H1 (cell line): Measurements from ENCODE around the gene HTR4. TPM values are rescaled to one million over a fixed set of nuclear protein-coding genes. Genes with fewer than 3 reads are reported as not detected.

Experiments
- CTCF ChIA-PET: fragments of 300-600 bp; sonication (Branson Sonifier 250); formaldehyde crosslinking; loops from one replicate; lab custom pipeline; 2021; ENCODE audit not compliant: partially characterized antibody; lab: Charles Lee
- POLR2A ChIA-PET: fragments of 300-600 bp; sonication (Branson Sonifier 250); formaldehyde crosslinking; loops from one replicate; lab custom pipeline; 2021; ENCODE audit warnings: inconsistent platforms; ENCODE audit not compliant: partially characterized antibody; lab: Charles Lee
- DNase-seq, 2 experiments: peaks; one replicate each; pipeline versions ENCODE4 v3.0.0 to v3.0.0-alpha.2; 2010 to 2022; ENCODE audit warnings: low spot score in 2 of 2, low read depth in 1 of 2, mixed read lengths in 1 of 2
- FAIRE-seq: peaks from 2 replicates; lab custom pipeline; 2011; peaks lifted over from hg19 to GRCh38; lab: Jason Lieb, UNC
- H2AFZ ChIP-seq: 2 replicates; pipeline ENCODE4 v1.8.1; 2012; ENCODE audit warnings: low read length, inconsistent platforms
- H2AK5ac ChIP-seq: 2 replicates; pipeline ENCODE4 v1.6.1; 2013; ENCODE audit warnings: low read depth, low read length
- H2BK120ac ChIP-seq: replicated peaks from 2 replicates; pipeline ENCODE3; 2013; ENCODE audit warnings: low read depth, low read length, inconsistent platforms
- H2BK12ac ChIP-seq: 2 replicates; pipeline ENCODE4 v1.6.1; 2013; ENCODE audit warnings: low read depth, low read length
- H2BK15ac ChIP-seq: 2 replicates; pipeline ENCODE4 v1.6.1; 2013; ENCODE audit warnings: low read length
- H2BK20ac ChIP-seq: 2 replicates; pipeline ENCODE4 v1.6.1; 2013; ENCODE audit warnings: low read length
- H2BK5ac ChIP-seq: 2 replicates; pipeline ENCODE4 v1.6.1; 2013; ENCODE audit warnings: low read depth, low read length
- H3K14ac ChIP-seq: 2 replicates; pipeline ENCODE4 v1.6.1; 2013; ENCODE audit warnings: inconsistent platforms; ENCODE audit not compliant: insufficient read length
- H3K18ac ChIP-seq: 2 replicates; pipeline ENCODE4 v1.6.1; 2013; ENCODE audit warnings: low read length; ENCODE audit errors: extremely low read depth
- H3K23ac ChIP-seq: 2 replicates; pipeline ENCODE4 v1.6.1; 2013; ENCODE audit warnings: inconsistent platforms; ENCODE audit not compliant: insufficient read length
- H3K23me2 ChIP-seq: 2 replicates; pipeline ENCODE4 v1.6.1; 2013; ENCODE audit warnings: low read depth, low read length
- H3K27ac ChIP-seq: 2 replicates; pipeline ENCODE4 v1.6.1; 2011; ENCODE audit warnings: low read depth, low read length, inconsistent platforms
- H3K27me3 ChIP-seq, 4 experiments: replicated peaks in 1 of 4; 1 replicate in 1 of 4; 2 replicates in 3 of 4; pipeline versions ENCODE4 v1.6.1 to v1.8.1; 2011 to 2013; ENCODE audit warnings: low read length in 3 of 4, mild to moderate bottlenecking in 3 of 4, inconsistent platforms in 2 of 4, mixed read lengths in 2 of 4, moderate library complexity in 1 of 4; ENCODE audit not compliant: control insufficient read depth in 3 of 4, insufficient read depth in 3 of 4; ENCODE audit errors: extremely low read depth in 1 of 4
- H3K36me3 ChIP-seq, 4 experiments: 2 replicates each; pipeline versions ENCODE4 v1.6.1 to v1.8.1; 2011 to 2013; ENCODE audit warnings: mild to moderate bottlenecking in 4 of 4, low read length in 3 of 4, moderate library complexity in 2 of 4, control low read depth in 1 of 4, inconsistent platforms in 1 of 4; ENCODE audit not compliant: insufficient read depth in 4 of 4, control insufficient read depth in 2 of 4
- H3K4ac ChIP-seq: replicated peaks from 2 replicates; pipeline ENCODE3; 2013; ENCODE audit warnings: low read length, low read depth, mixed read lengths, inconsistent platforms; ENCODE audit not compliant: insufficient read length
- H3K4me1 ChIP-seq, 4 experiments: replicated peaks in 1 of 4; 1 replicate in 1 of 4; 2 replicates in 3 of 4; pipeline versions ENCODE4 v1.6.1 to v1.8.1; 2011 to 2013; ENCODE audit warnings: low read length in 3 of 4, inconsistent platforms in 2 of 4, mixed read lengths in 1 of 4; ENCODE audit not compliant: insufficient read depth in 4 of 4, control insufficient read depth in 3 of 4
- H3K4me2 ChIP-seq, 2 experiments: 2 replicates each; pipeline versions ENCODE4 v1.6.1 to v1.8.1; 2011 to 2013; ENCODE audit warnings: low read depth in 2 of 2, low read length in 2 of 2, control low read depth in 1 of 2, inconsistent platforms in 1 of 2, mild to moderate bottlenecking in 1 of 2; ENCODE audit not compliant: insufficient read depth in 1 of 2
- H3K4me3 ChIP-seq, 4 experiments: fragments of 200-600, 300-600 bp in 1 of 4; sonication (generic), shearing (Covaris generic), sonication (Bioruptor Twin) in 1 of 4; 2 replicates each; pipeline versions ENCODE4 v1.5.1 to v1.8.1; 2011 to 2016; ENCODE audit warnings: low read length in 4 of 4, low read depth in 3 of 4, control low read depth in 2 of 4, inconsistent platforms in 2 of 4, mild to moderate bottlenecking in 2 of 4, mixed read lengths in 1 of 4, moderate library complexity in 1 of 4; ENCODE audit not compliant: insufficient read depth in 2 of 4; ENCODE audit errors: extremely low read depth in 1 of 4
- H3K56ac ChIP-seq: replicated peaks from 2 replicates; pipeline ENCODE3; 2013; ENCODE audit warnings: low read depth, mild to moderate bottlenecking, mixed read lengths, low read length, inconsistent platforms; ENCODE audit not compliant: insufficient read length
- H3K79me1 ChIP-seq: 2 replicates; pipeline ENCODE4 v1.6.1; 2013; ENCODE audit warnings: low read depth, low read length, control low read depth
- H3K79me2 ChIP-seq, 2 experiments: 2 replicates each; pipeline versions ENCODE4 v1.6.1 to v1.8.1; 2012 to 2013; ENCODE audit warnings: low read length in 2 of 2, mild to moderate bottlenecking in 2 of 2, inconsistent platforms in 1 of 2; ENCODE audit not compliant: insufficient read depth in 2 of 2, control insufficient read depth in 1 of 2
- H3K9ac ChIP-seq, 4 experiments: replicated peaks in 1 of 4; 1 replicate in 1 of 4; 2 replicates in 3 of 4; pipeline versions ENCODE4 v1.6.1 to v1.8.1; 2011 to 2013; ENCODE audit warnings: low read depth in 3 of 4, low read length in 3 of 4, control low read depth in 2 of 4, mild to moderate bottlenecking in 2 of 4, moderate library complexity in 2 of 4, inconsistent platforms in 1 of 4; ENCODE audit errors: extremely low read depth in 1 of 4
- H3K9me3 ChIP-seq, 2 experiments: 2 replicates each; pipeline versions ENCODE4 v1.6.1 to v1.8.1; 2012 to 2013; ENCODE audit warnings: mild to moderate bottlenecking in 2 of 2, moderate library complexity in 2 of 2, control low read depth in 1 of 2, inconsistent platforms in 1 of 2, low read depth in 1 of 2, low read length in 1 of 2, mixed read lengths in 1 of 2; ENCODE audit not compliant: insufficient read depth in 2 of 2
- H4K20me1 ChIP-seq, 2 experiments: replicated peaks in 1 of 2; 2 replicates each; pipeline versions ENCODE3 to v1.8.1; 2011 to 2013; ENCODE audit warnings: inconsistent platforms in 2 of 2, low read length in 2 of 2, mild to moderate bottlenecking in 1 of 2; ENCODE audit not compliant: insufficient read depth in 2 of 2, control insufficient read depth in 1 of 2
- H4K5ac ChIP-seq: 2 replicates; pipeline ENCODE4 v1.6.1; 2013; ENCODE audit warnings: low read length, low read depth, mixed read lengths, inconsistent platforms; ENCODE audit not compliant: insufficient read length
- H4K8ac ChIP-seq: 2 replicates; pipeline ENCODE4 v1.8.0; 2013; ENCODE audit warnings: mild to moderate bottlenecking, moderate library complexity, low read length, inconsistent platforms; ENCODE audit not compliant: insufficient read depth; ENCODE audit errors: extremely low read depth
- H4K91ac ChIP-seq: replicated peaks from 2 replicates; pipeline ENCODE3; 2013; ENCODE audit warnings: low read length, mixed read lengths, inconsistent platforms; ENCODE audit not compliant: insufficient read length
- BCL11A ChIP-seq, 2 experiments: IDR thresholded peaks; one replicate each; pipeline ENCODE4 v1.6.1; 2011; ENCODE audit warnings: low read depth in 2 of 2, low read length in 2 of 2, mild to moderate bottlenecking in 2 of 2
- MAFK ChIP-seq: IDR thresholded peaks from 2 replicates; pipeline ENCODE4 v1.6.1; 2012; ENCODE audit warnings: low read depth, mild to moderate bottlenecking, improper control_type of control experiment, low read length
- RAD21 ChIP-seq, 2 experiments: IDR thresholded peaks in 1 of 2; conservative IDR thresholded peaks in 1 of 2; 2 replicates each; pipeline ENCODE4 v1.6.1; 2011; ENCODE audit warnings: low read depth in 2 of 2, low read length in 2 of 2, improper control_type of control experiment in 1 of 2, inconsistent platforms in 1 of 2, mild to moderate bottlenecking in 1 of 2, moderate library complexity in 1 of 2
- TCF12 ChIP-seq: IDR thresholded peaks from 2 replicates; pipeline ENCODE4 v1.6.1; 2011; ENCODE audit warnings: low read depth, mild to moderate bottlenecking, low read length
- polyA plus RNA-seq, 7 experiments: library from polyadenylated mRNA; depleted of rRNA in 3 of 7; stranded (reverse) in 5 of 7; unstranded in 2 of 7; fragments of >200 nt in 5 of 7; fragments of 200-250 nt in 2 of 7; gene quantifications; 1 replicate in 5 of 7; 2 replicates in 1 of 7; 4 replicates in 1 of 7; pipeline versions ENCODE4 v1.2.1 to v1.2.3, GENCODE V29; 2011 to 2013; ENCODE audit warnings: missing spikeins in 2 of 7, mixed read lengths in 2 of 7
- total RNA-seq: library from RNA; stranded (reverse); fragmentation: NEBNext Ultra II Directional; extraction: Animal tissue kit (Norgen Biotek cat#: 25700); gene quantifications from 2 replicates; pipeline ENCODE4 v1.2.1, GENCODE V29; 2021

Gene HTR4
- total and polyA plus RNA-seq, 2 of the 8 experiments (the other 6 are each of a cell fraction or from before 2014, with no cell fraction given), result not detected

DNA sequence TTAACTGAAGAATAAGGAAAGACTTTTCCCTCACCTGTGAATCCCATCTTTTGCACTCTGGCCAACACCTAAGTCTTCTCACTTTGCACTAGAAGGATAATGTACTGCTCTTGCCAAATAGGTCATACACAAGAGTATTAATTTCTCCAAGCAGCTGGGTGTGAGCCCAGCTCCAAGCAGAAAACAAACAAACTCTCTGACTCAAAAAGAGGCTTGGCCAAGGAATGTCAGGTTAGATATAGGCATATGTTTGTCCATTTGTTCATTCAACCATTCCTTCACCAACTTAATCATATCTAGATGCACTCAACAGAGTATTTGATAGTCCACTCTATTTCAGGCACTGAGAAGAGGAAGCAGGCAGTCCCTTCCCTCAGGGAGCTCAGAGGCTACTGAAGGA is 84.4 kb downstream of the HTR4 start:
- H3K23me2 ChIP-seq, result no peaks in the 10 kb centered on the region
- DNase-seq (no peak), FAIRE-seq (no peak)
- no peak overlapping the region for H2BK15ac ChIP-seq
- H2BK12ac ChIP-seq, result no peak overlapping the region
- no peak overlapping the region for H3K4me3 ChIP-seq
- H2BK5ac ChIP-seq, result no peak overlapping the region
- no peak overlapping the region for H3K23ac ChIP-seq
- ChIA-PET CTCF (interaction anchor here (0.6 to 1.2 kb wide), 3 partner anchors 11 to 36 kb away, joined by 3 read pairs; no protein-coding TSS in a partner anchor), POLR2A (no interaction called here)
- H4K20me1 ChIP-seq, result no peaks in the 10 kb centered on the region
- H3K4me1 ChIP-seq, result no peaks in the 10 kb centered on the region
- no peaks in the 10 kb centered on the region for H3K36me3 ChIP-seq
- H3K18ac ChIP-seq, result no peak overlapping the region
- no peak overlapping the region for H4K8ac ChIP-seq
- no peak overlapping the region for H3K27ac ChIP-seq
- no peak overlapping the region for H3K56ac ChIP-seq
- no peak overlapping the region for H3K14ac ChIP-seq
- no peak overlapping the region for H2BK120ac ChIP-seq
- H3K27me3 ChIP-seq, result no peaks in the 10 kb centered on the region
- H2AFZ ChIP-seq, result no peak overlapping the region
- H3K9ac ChIP-seq, result no peak overlapping the region
- H3K9me3 ChIP-seq, result no peaks in the 10 kb centered on the region
- no peak overlapping the region for H4K5ac ChIP-seq
- no peak overlapping the region for H2BK20ac ChIP-seq
- no peaks in the 10 kb centered on the region for H3K79me2 ChIP-seq
- no peak overlapping the region for H4K91ac ChIP-seq
- H3K4ac ChIP-seq, result no peak overlapping the region
- H3K4me2 ChIP-seq, result no peak overlapping the region
- H3K79me1 ChIP-seq, result no peaks in the 10 kb centered on the region
- no peak overlapping the region for H2AK5ac ChIP-seq
- no peak for TF ChIP-seq BCL11A (IDR thresholded peaks at IDR 0.05; ENCODE audit: low read depth in 2 of 2, low read length in 2 of 2)
- TF ChIP-seq MAFK, result no peak
- TF ChIP-seq TCF12, result no peak
- TF ChIP-seq RAD21 (IDR thresholded peaks at IDR 0.05 in 1 of 2, conservative IDR thresholded peaks at IDR 0.05 in 1 of 2; ENCODE audit: low read depth in 2 of 2, low read length in 2 of 2), result no peak
